ENCODE measurements around the gene SH3BGRL2.
"Not testable (repeated sequence)": the region's sequence is repeated elsewhere in the genome, so short reads cannot be mapped to it uniquely, and the experiment has no call there.

The SH3BGRL2 gene

DNA sequence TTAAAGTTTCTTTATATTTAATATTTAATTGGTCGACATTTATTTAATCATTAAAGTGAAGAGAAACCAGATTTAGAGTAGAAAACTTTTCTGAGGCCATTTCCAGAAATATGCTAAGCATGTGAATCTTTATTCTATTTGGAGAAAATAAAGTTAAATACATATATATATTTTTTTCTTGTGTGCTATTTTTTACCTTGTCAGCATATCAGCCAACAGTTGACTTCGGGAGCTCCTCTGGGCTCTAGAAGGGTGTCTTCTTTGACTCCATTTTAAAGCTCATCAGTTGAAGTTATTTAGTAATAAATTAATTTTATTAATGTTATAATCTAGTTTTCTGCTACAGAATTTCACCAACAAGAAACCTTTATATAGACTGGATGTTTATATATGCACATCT is 73.1 kb downstream of the SH3BGRL2 start:
- DNase-seq, result no peak

- no peak for DNase-seq
These were observed 74.4 kb downstream of the SH3BGRL2 start for GRCh38 chr6:79705456-79705995.

- no peak for DNase-seq
These were observed 75.4 kb downstream of the SH3BGRL2 start for GRCh38 chr6:79706527-79706926.

DNA sequence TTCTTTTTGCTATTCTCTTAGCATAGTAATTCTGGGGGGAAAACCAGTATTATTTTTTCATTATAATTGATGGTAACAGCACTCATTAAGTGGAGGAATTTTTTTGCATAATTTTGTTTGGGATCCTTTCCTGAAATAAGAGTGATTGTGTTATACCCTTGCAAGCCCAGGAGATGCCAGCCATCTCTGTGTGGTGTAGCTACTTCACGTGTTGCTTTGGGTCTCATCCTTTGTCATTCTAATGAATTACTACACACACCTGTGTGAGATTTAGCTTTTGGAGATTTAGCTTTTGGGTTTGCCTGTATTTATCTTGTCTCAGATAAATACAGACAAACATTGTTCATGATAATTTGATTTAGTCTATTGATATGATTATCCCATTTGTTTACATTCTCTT is 76.5 kb downstream of the SH3BGRL2 start:
- DNase-seq, result no peak

GRCh38 chr6:79708095-79708791 is 77.1 kb downstream of the SH3BGRL2 start:
- DNase-seq, result no peak

GRCh38 chr6:79710127-79710526 is 79.0 kb downstream of the SH3BGRL2 start:
- no peak for DNase-seq

- DNase-seq, result no peak
These were observed 80.0 kb downstream of the SH3BGRL2 start for GRCh38 chr6:79711167-79711566.

DNA sequence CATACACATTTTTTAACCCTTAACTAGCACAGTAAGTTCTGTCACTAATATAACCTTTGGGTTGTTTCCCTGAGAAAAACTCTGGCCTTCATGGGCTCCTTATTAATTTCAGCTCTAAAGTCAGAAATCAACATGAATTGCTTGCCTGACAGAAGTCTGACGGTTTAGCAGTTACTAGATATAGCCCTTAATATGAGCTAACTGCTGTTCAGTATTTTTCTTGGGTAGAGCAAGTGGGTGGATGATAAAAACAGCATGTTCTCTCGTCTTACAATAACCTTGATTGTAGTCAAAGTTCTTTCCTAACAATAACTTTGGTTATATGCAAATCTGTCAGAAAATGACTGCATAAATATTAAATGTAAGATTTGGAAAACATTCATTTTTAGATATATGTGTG is 81.0 kb downstream of the SH3BGRL2 start:
- no peak for DNase-seq

- DNase-seq, result no peak
These were observed 81.5 kb downstream of the SH3BGRL2 start for GRCh38 chr6:79712616-79713135.

DNA sequence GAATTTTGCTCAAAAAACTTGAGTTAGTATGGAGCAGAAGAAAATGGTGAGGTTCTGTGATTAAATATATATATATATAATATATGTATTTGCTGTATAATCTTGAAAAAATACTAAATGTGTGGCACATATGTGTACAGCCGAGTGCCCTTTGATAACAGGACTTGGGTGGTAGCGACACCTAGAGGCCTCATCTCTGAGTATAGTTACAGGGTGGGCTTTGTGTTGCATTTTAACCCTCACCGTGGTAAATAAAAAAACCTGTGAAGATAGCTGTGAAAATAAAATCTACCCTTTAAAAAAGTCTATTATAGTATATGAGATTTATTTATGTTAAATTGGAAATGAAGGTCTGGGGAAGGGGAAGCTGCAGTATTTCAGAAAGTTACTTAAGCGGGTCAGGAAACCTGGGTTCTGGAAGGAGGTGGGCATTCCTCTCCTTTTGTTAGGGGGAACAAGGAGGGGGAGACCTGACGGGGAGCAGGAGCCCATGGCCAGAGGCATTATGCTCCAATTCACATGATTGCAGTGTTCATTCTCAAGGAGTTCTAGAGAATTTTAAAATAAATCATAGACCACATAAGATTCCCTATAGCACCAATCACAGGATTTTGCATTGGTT is 82.7 kb downstream of the SH3BGRL2 start:
- peak in 2 of 5 donors; percentile 11 to 28 for DNase-seq

DNA sequence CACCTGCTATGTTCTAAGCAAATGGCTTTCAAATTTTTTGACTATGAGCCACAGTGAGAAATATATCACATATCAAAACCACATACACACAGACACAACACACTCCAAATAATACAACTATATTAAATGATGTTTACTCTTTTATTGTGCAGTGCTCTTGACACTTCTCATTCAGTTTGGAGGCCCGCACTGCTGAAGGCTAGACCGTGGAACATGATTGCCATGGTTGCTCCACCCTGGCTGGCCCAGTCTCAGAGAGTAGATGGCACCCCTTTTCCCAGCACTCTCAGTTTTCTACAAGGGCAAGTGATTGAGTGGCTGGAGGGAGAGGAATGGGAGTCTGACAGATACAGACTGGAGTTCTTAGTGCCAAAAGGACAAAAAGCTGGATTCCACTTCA is 86.9 kb downstream of the SH3BGRL2 start:
- DNase-seq, result no peak

GRCh38 chr6:79718509-79719247 is 87.5 kb downstream of the SH3BGRL2 start:
- DNase-seq, result no peak

DNA sequence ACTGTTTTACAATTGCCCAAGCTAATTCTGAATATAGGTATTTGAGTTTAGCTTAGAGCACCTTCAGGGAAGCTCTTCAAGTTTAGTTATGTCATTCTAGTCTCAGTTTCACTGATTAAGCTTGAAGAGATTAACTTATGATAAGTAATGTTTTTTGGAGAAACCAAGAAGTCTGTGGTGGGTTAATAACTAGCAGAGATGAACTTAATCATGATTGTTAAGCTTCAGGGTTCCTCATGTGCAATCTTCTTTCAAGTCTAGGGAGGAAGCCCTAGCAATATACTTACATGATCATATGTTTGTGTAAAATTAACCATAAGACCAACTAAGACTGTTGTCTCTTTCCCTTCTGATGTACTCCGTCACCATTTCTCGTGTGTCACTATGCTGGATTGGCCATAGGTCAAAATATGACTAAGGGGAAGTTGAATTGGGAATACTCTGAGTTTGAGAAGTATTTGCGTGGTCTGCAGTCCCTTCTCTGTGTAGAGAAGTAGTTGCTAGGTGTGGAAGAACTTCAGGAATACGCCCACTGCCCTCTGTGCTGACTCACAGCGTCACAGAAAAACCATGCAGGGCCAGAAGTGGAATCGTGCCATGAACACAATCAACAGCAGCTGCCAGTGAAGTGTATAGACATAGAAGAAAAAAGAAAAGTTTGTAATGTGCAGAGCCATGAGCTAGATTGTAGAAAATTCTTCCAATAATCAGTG is 88.3 kb downstream of the SH3BGRL2 start:
- no peak for DNase-seq

- DNase-seq, result no peak
These were observed 93.7 kb downstream of the SH3BGRL2 start for GRCh38 chr6:79724816-79725215.

- DNase-seq, result no peak
These were observed 100.3 kb downstream of the SH3BGRL2 start for GRCh38 chr6:79731471-79731870.

DNA sequence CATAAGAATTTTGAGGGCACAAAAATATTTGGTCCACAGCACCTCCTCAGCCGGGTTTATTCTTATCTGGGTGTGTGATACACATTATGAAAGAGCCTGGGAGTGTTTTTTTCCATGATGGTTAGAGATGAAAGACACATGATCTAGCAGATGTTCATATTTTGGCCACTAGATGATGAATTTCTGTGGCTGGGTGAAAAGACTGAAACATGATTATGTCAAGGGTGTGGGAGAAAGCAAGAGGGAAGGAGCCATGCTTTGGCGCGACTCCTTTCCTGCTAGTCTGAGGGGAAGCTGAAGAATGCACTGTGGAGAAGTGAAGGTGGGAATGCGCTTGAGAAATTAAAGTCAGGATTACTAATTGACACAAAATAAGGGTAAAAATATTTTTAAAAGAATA is 102.3 kb downstream of the SH3BGRL2 start:
- no peak for DNase-seq

DNA sequence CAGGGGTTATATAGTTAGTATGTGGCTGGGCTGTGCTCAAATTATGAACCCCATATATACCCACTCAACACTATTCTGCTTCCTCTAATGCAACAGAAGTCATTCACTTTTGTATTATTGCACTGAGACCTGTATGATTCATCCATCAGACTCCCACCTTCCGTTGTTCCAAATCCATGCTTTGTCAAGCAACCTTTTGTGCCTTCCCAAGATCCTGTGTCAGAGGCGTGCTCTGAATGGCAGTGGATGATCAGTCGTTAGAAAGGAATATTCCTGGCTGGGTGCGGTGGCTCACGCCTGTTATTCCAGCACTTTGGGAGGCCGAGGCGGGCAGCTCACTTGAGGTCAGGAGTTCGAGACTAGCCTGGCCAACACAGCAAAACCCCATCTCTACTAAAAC is 103.2 kb downstream of the SH3BGRL2 start:
- DNase-seq, result no peak

- no peak for DNase-seq
These were observed 104.1 kb downstream of the SH3BGRL2 start for GRCh38 chr6:79735183-79735582.

- no peak for DNase-seq
These were observed 106.0 kb downstream of the SH3BGRL2 start for GRCh38 chr6:79737172-79737571.

DNA sequence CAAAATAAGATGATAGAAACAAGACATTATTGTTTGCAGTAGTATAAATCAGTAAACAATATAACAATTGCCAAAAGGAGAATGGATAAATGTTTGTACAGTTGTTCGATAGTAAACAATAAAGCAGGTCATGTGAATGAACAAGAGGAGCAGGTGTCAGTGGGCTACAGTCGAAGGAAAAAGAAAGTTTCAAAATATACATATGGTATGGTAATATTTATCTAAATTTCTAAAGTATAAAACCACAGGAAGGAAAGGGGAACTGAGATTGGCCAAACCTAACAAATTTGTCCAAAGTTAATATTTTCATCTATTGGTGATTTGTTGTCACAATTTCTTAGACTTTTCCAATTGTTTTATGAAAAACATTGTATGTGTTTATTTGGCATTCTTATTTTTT is 110.9 kb downstream of the SH3BGRL2 start:
- no peak for DNase-seq

DNA sequence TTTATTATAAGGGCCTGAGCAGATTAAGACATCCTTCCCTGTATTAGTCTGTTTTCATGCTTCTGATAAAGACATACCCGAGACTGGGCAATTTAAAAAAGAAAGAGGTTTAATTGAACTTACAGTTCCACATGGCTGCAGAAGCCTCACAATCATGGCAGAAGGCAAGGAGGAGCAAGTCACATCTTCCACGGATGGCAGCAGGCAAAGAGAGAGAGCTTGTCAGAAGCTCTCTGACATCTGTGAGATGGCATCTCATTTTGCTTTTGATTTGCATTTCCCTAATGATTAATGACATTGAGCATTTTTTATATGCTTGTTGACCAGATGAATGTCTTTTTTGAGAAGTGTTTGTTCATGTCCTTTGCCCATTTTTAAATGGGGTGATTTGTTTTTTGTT is 114.2 kb downstream of the SH3BGRL2 start:
- DNase-seq, result not testable (repeated sequence)

GRCh38 chr6:79746325-79746724 is 115.2 kb downstream of the SH3BGRL2 start:
- not testable (repeated sequence) for DNase-seq

- no peak for DNase-seq
These were observed 119.7 kb downstream of the SH3BGRL2 start for GRCh38 chr6:79750806-79751205.
